SJSA1 (cell line): Measurements from ENCODE around the gene PIP5K1C. TPM values are rescaled to one million over a fixed set of nuclear protein-coding genes. Genes with fewer than 3 reads are reported as not detected.

Experiments
- DNase-seq, 2 experiments: peaks; one replicate each; pipeline ENCODE4 v3.0.0-alpha.2; 2015 to 2020; ENCODE audit warnings: low spot score in 2 of 2, low read depth in 1 of 2
- H3K27ac ChIP-seq: fragments of 250-450 bp; sonication (Bioruptor Pico); 2 replicates; pipeline ENCODE4 v1.5.1; 2020; ENCODE audit warnings: mild to moderate bottlenecking, moderate library complexity
- H3K27me3 ChIP-seq: fragments of 250-450 bp; sonication (Bioruptor Pico); replicated peaks from 2 replicates; pipeline ENCODE4 v1.5.1; 2020; ENCODE audit warnings: mild to moderate bottlenecking, moderate library complexity
- H3K36me3 ChIP-seq: fragments of 250-450 bp; sonication (Bioruptor Pico); 2 replicates; pipeline ENCODE4 v1.5.1; 2020; ENCODE audit warnings: mild to moderate bottlenecking
- H3K4me1 ChIP-seq: fragments of 250-450 bp; sonication (Bioruptor Pico); replicated peaks from 2 replicates; pipeline ENCODE4 v1.6.1; 2021; ENCODE audit warnings: mild to moderate bottlenecking
- H3K4me3 ChIP-seq: fragments of 250-450 bp; sonication (Bioruptor Pico); 2 replicates; pipeline ENCODE4 v1.5.1; 2020; ENCODE audit warnings: mild to moderate bottlenecking
- H3K9me3 ChIP-seq: fragments of 250-450 bp; sonication (Bioruptor Pico); replicated peaks from 2 replicates; pipeline ENCODE4 v1.5.1; 2020; ENCODE audit warnings: mild to moderate bottlenecking
- total RNA-seq: library from RNA; depleted of rRNA; stranded (reverse); fragments of >200 nt; shearing (Covaris generic); gene quantifications from 2 replicates; pipeline ENCODE4 v1.2.3, GENCODE V29; 2014

Gene PIP5K1C
- total RNA-seq, 1 experiment from 2014 or later, result 15.9 TPM

DNA sequence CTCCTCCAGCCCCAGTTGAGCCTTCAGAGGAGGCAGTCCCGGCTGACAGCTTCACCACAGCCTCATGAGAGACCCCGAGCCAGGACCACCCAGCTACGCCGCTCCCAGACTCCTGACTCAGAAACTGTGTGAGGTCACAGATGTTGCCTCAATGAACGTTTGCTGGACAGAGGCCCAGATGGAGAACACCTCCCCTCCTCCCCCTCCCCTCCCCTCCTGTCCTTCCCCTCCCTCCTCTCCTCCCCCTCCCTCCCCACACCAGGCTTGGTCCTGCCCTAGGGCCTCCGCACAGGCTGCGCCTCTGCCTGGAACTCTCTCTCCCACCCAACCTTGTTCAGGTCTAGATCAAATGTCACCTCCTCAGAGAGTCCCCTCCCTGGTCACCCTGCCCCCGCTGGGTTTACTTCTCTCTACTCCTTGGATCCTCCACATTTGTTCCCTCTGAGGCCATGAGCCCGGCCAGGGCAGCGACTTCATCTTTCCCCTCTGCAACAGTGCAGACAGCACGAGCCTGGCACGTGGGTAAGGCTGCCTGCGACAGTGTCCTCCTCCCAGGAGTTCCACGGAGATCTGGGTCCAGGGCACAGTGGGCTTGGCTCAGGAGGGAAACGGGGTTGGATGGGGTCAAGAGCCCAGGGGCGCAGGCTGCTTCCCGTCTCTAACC, 17.4 kb downstream of the PIP5K1C start:
- DNase-seq, result no peak

GRCh38 chr19:3682286-3682685, 18.0 kb downstream of the PIP5K1C start:
- H3K4me3 ChIP-seq, result no peak overlapping the region
- peaks cover 3% of the 10 kb centered on the region; the same call in 1 of the 2 replicates for H3K4me1 ChIP-seq
- H3K9me3 ChIP-seq, result peaks cover 4% of the 10 kb centered on the region; the same call in 1 of the 2 replicates
- no peak overlapping the region for H3K27ac ChIP-seq
- no peak for DNase-seq
- no peaks in the 10 kb centered on the region for H3K27me3 ChIP-seq
- H3K36me3 ChIP-seq, result peaks cover 9% of the 10 kb centered on the region

More for the DNA sequence above, 17.4 kb downstream of the PIP5K1C start:
- Histone ChIP-seq H3K27me3 (no peaks in the 10 kb centered on the region), H3K4me1 (peaks cover 3% of the 10 kb centered on the region; the same call in 1 of the 2 replicates), H3K9me3 (peaks cover 4% of the 10 kb centered on the region; the same call in 1 of the 2 replicates), H3K36me3 (peaks cover 9% of the 10 kb centered on the region), H3K4me3 (no peak overlapping the region), H3K27ac (no peak overlapping the region)

GRCh38 chr19:3680939-3681338, 19.3 kb downstream of the PIP5K1C start:
- Histone ChIP-seq H3K36me3 (peaks cover 9% of the 10 kb centered on the region), H3K9me3 (peaks cover 4% of the 10 kb centered on the region; the same call in 1 of the 2 replicates), H3K27me3 (no peaks in the 10 kb centered on the region), H3K4me1 (peaks cover 3% of the 10 kb centered on the region; the same call in 1 of the 2 replicates), H3K4me3 (no peak overlapping the region), H3K27ac (no peak overlapping the region)
- no peak for DNase-seq

GRCh38 chr19:3679581-3679980, 20.7 kb downstream of the PIP5K1C start:
- peaks cover 3% of the 10 kb centered on the region; the same call in 1 of the 2 replicates for H3K9me3 ChIP-seq
- no peak overlapping the region for H3K27ac ChIP-seq
- peaks cover 3% of the 10 kb centered on the region; the same call in 1 of the 2 replicates for H3K4me1 ChIP-seq
- H3K27me3 ChIP-seq, result no peaks in the 10 kb centered on the region
- H3K4me3 ChIP-seq, result no peak overlapping the region
- H3K36me3 ChIP-seq, result peaks cover 6% of the 10 kb centered on the region
- DNase-seq, result no peak

- Histone ChIP-seq H3K27me3 (no peaks in the 10 kb centered on the region), H3K27ac (no peak overlapping the region), H3K4me3 (no peak overlapping the region)
These were observed 21.1 kb downstream of the PIP5K1C start for GRCh38 chr19:3679138-3679537.

GRCh38 chr19:3678188-3678587, 22.1 kb downstream of the PIP5K1C start:
- H3K9me3 ChIP-seq, result no peaks in the 10 kb centered on the region

More at GRCh38 chr19:3679138-3679537, 21.1 kb downstream of the PIP5K1C start:
- peaks cover 2% of the 10 kb centered on the region for H3K36me3 ChIP-seq
- DNase-seq, result no peak
- H3K9me3 ChIP-seq, result no peaks in the 10 kb centered on the region
- peaks cover 3% of the 10 kb centered on the region; the same call in 1 of the 2 replicates for H3K4me1 ChIP-seq

DNA sequence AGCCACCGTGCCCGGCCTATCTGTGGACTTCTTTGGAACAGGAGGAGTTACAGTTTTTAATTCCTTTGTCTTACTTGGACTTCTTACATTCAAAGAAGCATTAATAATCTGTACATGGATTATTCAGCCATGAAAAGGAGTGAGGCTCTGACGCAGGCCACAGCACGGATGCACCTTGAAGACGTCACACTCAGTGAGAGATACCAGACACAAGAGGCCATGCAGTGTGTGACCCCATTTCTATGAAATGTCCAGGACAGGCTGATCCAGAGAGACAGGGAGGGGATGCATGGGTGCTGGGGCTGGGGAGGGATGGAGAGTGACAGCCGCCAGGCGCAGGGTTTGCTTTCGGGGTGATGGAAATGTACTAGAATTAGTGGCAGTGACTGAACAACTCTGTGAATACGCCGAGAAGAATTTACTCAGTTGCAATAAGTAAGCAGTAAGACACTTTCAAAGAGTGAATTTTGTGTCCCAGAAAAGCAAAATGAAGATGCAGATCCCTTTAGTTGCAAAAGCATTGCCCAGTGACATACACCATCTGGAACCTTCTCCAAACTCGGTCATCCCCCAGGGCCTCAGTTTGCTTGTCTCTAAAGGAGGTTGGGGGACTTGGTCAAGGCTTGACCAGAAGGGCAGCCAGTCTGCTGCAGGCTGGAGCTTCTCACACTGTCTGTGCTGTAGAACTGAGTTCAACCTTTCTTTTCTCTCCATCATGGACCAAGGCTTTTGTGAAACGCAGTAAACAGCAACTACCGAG, 25.3 kb downstream of the PIP5K1C start:
- Histone ChIP-seq H3K4me1 (peaks cover 19% of the 10 kb centered on the region), H3K27me3 (no peaks in the 10 kb centered on the region), H3K9me3 (no peaks in the 10 kb centered on the region), H3K4me3 (no peak overlapping the region), H3K27ac (no peak overlapping the region), H3K36me3 (no peaks in the 10 kb centered on the region)
- no peak for DNase-seq

More at GRCh38 chr19:3678188-3678587, 22.1 kb downstream of the PIP5K1C start:
- DNase-seq, result no peak
- no peak overlapping the region for H3K27ac ChIP-seq
- no peak overlapping the region for H3K4me3 ChIP-seq
- no peaks in the 10 kb centered on the region for H3K27me3 ChIP-seq
- H3K36me3 ChIP-seq, result no peaks in the 10 kb centered on the region
- peaks cover under 1% of the 10 kb centered on the region; the same call in 1 of the 2 replicates for H3K4me1 ChIP-seq

DNA sequence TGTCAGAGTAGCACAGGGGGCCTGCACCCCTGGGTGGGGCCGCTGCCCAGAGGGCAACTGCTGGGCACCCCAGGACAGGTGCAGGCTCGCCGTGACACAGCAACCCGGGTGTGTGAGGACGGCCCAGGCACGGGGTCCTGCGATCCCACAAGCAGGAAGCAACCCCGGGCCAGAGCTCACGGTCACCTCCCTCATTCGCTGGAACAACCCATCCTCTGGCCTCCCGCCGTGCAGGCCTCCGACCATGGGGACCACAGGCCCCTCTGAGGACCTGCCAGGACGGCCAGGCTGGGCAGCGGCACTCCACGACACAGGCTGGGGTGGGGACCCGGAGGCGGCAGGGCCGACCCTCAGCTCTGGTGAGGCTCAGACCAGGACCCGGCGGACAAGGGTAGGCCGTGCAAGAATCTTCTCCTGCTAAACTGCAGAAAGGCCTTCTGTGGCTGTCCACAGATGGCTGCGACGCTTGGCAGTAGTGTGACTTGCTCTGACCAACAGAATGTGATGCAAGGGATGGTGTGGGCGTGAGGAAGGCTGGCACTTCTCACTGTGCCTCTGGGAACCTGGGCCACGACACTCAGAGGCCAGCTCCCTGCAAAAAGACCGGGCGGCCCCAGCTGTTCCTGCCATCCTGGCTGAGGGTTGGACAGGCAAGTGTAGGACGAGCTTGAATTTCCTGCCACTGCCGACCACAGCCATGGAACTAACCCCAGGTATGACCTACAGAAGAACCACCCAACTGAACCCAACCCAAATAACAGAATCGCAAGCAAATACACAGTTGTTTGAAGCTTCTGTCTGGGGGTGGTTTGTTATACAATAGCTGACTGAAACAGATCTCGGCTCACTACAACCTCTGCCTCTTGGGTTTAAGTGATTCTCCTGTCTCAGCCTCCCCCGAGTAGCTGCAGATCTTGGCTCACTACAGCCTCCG, 26.5 kb downstream of the PIP5K1C start:
- peaks cover 20% of the 10 kb centered on the region for H3K4me1 ChIP-seq
- H3K36me3 ChIP-seq, result no peaks in the 10 kb centered on the region; the same call in 1 of the 2 replicates
- no peak overlapping the region for H3K4me3 ChIP-seq

DNA sequence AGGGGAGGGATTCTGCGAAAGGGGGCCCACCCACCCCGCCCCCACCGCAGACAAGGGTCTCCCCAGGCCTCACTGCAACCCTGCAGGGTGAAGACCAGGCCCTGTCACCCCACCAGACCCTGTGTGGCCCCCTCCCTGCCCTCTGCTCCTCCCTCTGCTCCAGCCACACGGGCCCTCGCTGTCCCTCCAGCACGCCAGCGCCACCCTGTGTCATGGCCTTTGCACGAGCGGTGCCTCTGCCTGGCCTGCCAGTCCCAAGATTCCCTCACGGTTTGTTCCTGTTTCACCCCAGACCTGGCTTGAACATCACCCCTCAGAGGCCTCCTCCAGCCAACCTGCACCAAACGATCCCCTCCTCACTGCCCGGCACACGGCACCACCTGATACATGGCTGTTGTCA, 27.3 kb downstream of the PIP5K1C start:
- no peaks in the 10 kb centered on the region for H3K9me3 ChIP-seq
- H3K27ac ChIP-seq, result no peak overlapping the region
- no peaks in the 10 kb centered on the region; the same call in 1 of the 2 replicates for H3K36me3 ChIP-seq
- H3K27me3 ChIP-seq, result no peaks in the 10 kb centered on the region
- no peak overlapping the region for H3K4me3 ChIP-seq
- DNase-seq, result no peak
- peaks cover 20% of the 10 kb centered on the region for H3K4me1 ChIP-seq

More for the DNA sequence above, 26.5 kb downstream of the PIP5K1C start:
- Histone ChIP-seq H3K27ac (no peak overlapping the region), H3K9me3 (no peaks in the 10 kb centered on the region), H3K27me3 (no peaks in the 10 kb centered on the region)
- no peak for DNase-seq

DNA sequence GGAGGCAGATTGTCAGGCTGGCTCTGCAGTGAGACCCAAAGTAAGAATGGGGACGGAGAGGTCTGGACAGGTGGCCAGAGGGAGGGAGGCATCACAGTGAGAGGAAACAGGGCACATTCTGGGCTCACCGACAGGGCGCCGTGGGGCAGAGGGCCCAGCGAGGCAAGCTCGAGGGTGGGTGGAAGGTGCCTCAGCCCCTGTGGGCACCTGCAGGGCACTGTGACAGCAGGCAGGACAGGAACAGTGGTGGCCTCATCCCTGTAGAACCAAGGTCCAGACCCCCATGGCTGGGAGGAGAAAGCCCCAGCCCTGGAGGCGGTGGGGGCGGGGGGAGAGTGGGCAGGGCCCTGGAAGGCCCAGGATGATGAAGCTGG, 27.7 kb downstream of the PIP5K1C start:
- Histone ChIP-seq H3K36me3 (no peaks in the 10 kb centered on the region; the same call in 1 of the 2 replicates), H3K27me3 (no peaks in the 10 kb centered on the region), H3K27ac (no peak overlapping the region), H3K4me3 (no peak overlapping the region), H3K9me3 (no peaks in the 10 kb centered on the region), H3K4me1 (peaks cover 20% of the 10 kb centered on the region)
- no peak for DNase-seq

GRCh38 chr19:3671680-3672574, 28.3 kb downstream of the PIP5K1C start:
- peaks cover 20% of the 10 kb centered on the region for H3K4me1 ChIP-seq
- peak overlapping the region; percentile 87 for H3K27ac ChIP-seq
- no peaks in the 10 kb centered on the region for H3K27me3 ChIP-seq
- H3K9me3 ChIP-seq, result no peaks in the 10 kb centered on the region
- DNase-seq, result no peak
- no peaks in the 10 kb centered on the region; the same call in 1 of the 2 replicates for H3K36me3 ChIP-seq
- H3K4me3 ChIP-seq, result no peak overlapping the region

GRCh38 chr19:3670796-3671679, 29.2 kb downstream of the PIP5K1C start:
- DNase-seq, result peak; percentile 81 to 82
- Histone ChIP-seq H3K27me3 (no peaks in the 10 kb centered on the region), H3K36me3 (peaks cover 5% of the 10 kb centered on the region), H3K9me3 (no peaks in the 10 kb centered on the region), H3K4me1 (peaks cover 20% of the 10 kb centered on the region), H3K4me3 (0 out of 2 replicates have a peak overlapping the region, but pooled peaks have one; percentile 3), H3K27ac (peak overlapping the region; percentile 87)
